Thoracic aorta (tissue), 2 donors: ENCODE results near the gene MBD2. TPM values are rescaled to one million over a fixed set of nuclear protein-coding genes. Genes with fewer than 3 reads are reported as not detected.

ENCODE experiments used
- ATAC-seq: fragments of 150-250 bp; one replicate; pipeline ENCODE4 v1.8.0; 2017; ENCODE audit warnings: low read depth; ENCODE audit not compliant: insufficient number of reproducible peaks, low FRiP score
- DNase-seq: peaks from one replicate; pipeline ENCODE4 v3.0.0-alpha.2; 2020; ENCODE audit warnings: low spot score
- H3K27ac ChIP-seq, 2 donors: fragments of 200-600 bp; sonication (generic); 1 replicate in 1 of 2; 2 replicates in 1 of 2; pipeline ENCODE4 v1.5.1; 2016; ENCODE audit warnings: mild to moderate bottlenecking in 2 of 2, moderate library complexity in 2 of 2
- H3K27me3 ChIP-seq: fragments of 200-600 bp; sonication (generic); replicated peaks from 2 replicates; pipeline ENCODE4 v1.6.0; 2016; ENCODE audit warnings: mild to moderate bottlenecking; ENCODE audit not compliant: insufficient read depth
- H3K36me3 ChIP-seq: fragments of 200-600 bp; sonication (generic); one replicate; pipeline ENCODE4 v1.5.1; 2016
- H3K4me1 ChIP-seq, 2 donors: fragments of 200-600 bp; sonication (generic); 1 replicate in 1 of 2; 2 replicates in 1 of 2; pipeline versions ENCODE4 v1.5.1 to v1.6.0; 2016; ENCODE audit warnings: low read depth in 2 of 2, mild to moderate bottlenecking in 1 of 2; ENCODE audit not compliant: control insufficient read depth in 1 of 2
- H3K4me3 ChIP-seq: fragments of 200-600 bp; sonication (generic); 2 replicates; pipeline ENCODE4 v1.5.1; 2016; ENCODE audit warnings: mild to moderate bottlenecking
- H3K9me3 ChIP-seq: fragments of 200-600 bp; sonication (generic); 2 replicates; pipeline ENCODE4 v1.5.1; 2016
- total RNA-seq, 2 donors: library from RNA; depleted of rRNA; stranded (reverse); fragments of >200 nt; gene quantifications; one replicate each; pipeline versions ENCODE4 v1.1.0 to v1.2.3, GENCODE V29; 2016
- TF ChIP-seq, protein P1 (sequence below): fragments of 200-600 bp; sonication (generic); IDR thresholded peaks from one replicate; pipeline ENCODE4 v1.5.1; 2019; ENCODE audit warnings: antibody characterized with exemption

MBD2 gene
- total RNA-seq, 2 donors from 2014 or later, result 43.5 to 49.3 TPM

DNA sequence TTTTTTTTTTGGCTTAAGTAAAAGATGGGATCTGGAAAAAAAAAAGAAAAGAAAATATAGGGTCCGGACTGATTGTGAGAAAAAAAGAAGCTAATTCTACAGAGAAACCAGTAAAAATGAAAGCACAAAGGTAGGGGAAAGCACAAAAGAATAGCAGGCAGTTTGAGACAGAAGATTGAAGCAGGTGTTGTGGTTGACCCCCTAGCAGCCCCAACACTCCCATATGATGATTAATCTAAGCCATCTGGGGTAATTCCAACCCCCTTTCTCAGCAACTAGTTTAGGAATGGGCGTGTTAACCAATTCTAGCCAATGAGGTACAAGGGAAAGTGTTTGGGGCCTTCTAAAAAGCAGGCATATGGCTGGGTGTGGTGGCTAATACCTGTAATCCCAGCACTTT lies 77.0 kb downstream of the MBD2 start:
- H3K9me3 ChIP-seq, result peaks cover 4% of the 10 kb centered on the region
- H3K4me1 ChIP-seq, result peaks cover 2 to 16% of the 10 kb centered on the region in 2 donors
- no peak for ATAC-seq
- no peak for DNase-seq
- H3K36me3 ChIP-seq, result no peaks in the 10 kb centered on the region
- H3K4me3 ChIP-seq, result no peak overlapping the region
- no peak overlapping the region for H3K27ac ChIP-seq
- H3K27me3 ChIP-seq, result no peaks in the 10 kb centered on the region
- TF ChIP-seq, protein P1, sequence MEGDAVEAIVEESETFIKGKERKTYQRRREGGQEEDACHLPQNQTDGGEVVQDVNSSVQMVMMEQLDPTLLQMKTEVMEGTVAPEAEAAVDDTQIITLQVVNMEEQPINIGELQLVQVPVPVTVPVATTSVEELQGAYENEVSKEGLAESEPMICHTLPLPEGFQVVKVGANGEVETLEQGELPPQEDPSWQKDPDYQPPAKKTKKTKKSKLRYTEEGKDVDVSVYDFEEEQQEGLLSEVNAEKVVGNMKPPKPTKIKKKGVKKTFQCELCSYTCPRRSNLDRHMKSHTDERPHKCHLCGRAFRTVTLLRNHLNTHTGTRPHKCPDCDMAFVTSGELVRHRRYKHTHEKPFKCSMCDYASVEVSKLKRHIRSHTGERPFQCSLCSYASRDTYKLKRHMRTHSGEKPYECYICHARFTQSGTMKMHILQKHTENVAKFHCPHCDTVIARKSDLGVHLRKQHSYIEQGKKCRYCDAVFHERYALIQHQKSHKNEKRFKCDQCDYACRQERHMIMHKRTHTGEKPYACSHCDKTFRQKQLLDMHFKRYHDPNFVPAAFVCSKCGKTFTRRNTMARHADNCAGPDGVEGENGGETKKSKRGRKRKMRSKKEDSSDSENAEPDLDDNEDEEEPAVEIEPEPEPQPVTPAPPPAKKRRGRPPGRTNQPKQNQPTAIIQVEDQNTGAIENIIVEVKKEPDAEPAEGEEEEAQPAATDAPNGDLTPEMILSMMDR, result no peak

DNA sequence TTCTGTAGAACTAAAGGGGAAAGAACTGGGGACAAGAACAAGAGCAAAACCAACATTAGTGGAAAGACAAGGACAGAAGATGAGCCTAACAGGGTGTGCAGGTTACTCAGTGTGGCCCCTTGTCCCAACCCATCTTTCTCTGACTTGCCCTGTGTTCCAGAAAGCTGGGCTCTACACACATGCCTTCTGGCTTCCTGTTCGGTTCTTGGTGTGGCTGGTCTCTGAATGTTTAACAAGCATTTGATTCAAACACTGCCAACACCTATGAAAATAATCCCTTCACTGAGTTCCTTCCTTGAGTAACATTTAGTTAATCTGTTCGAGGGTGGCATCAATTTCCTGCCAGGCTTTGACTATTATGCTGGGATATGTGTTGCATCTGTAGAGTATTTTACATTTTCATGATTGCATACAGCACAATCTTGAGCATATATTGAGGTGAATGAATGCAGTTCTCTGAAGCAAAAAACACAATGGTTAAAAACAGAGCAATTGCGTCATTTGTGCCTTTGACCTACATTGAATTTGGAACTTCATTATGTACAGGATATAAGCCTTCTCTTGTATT lies 83.3 kb downstream of the MBD2 start:
- Histone ChIP-seq H3K27me3 (no peaks in the 10 kb centered on the region), H3K9me3 (peaks cover 4% of the 10 kb centered on the region), H3K27ac (no peak overlapping the region), H3K36me3 (no peaks in the 10 kb centered on the region), H3K4me1 (no peaks in the 10 kb centered on the region), H3K4me3 (no peak overlapping the region)
- DNase-seq, result no peak
- TF ChIP-seq, protein P1, result no peak
- no peak for ATAC-seq

DNA sequence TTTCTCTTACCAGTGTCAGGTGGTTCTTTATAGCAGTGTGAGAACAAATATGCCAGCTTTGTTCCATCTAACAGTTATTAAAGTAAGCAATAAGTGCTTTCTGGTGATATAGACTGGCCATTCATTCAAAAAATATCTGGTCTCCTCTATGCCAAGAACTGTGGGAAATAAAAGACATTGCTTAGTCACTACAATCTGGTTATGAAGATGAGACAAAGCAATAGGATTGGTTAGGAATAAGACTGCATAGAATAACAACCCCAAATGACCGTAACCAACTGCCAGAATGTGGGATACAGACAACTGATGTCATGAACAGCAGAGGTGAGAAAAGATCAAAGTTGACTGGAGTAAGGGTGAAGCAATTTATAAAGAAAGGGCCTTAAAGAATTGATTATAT lies 83.8 kb downstream of the MBD2 start:
- no peak overlapping the region for H3K27ac ChIP-seq
- no peaks in the 10 kb centered on the region for H3K4me1 ChIP-seq
- H3K36me3 ChIP-seq, result no peaks in the 10 kb centered on the region
- no peak overlapping the region for H3K4me3 ChIP-seq
- ATAC-seq (no peak), DNase-seq (no peak)
- H3K9me3 ChIP-seq, result peaks cover 4% of the 10 kb centered on the region
- H3K27me3 ChIP-seq, result no peaks in the 10 kb centered on the region
- TF ChIP-seq, protein P1, result no peak

DNA sequence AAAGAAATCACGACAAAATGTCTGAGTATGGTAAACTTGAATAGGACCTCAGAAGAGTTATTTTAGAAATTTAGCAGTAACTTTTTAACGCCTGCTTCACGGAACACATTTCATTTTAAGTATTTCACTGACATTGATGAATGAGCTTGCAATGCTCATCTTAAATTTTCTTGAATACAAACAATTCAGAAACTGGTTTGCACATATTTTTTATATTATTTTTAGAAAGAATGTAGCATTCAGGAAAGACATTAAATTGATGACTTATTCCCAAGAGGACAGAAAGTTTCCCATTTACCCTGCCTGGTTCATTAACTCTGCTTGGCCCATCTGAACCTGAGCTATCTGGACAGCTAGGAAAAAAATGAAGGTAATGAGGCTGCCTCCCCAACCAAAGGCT lies 89.3 kb downstream of the MBD2 start:
- TF ChIP-seq, protein P1, result no peak
- Histone ChIP-seq H3K27me3 (no peaks in the 10 kb centered on the region), H3K36me3 (no peaks in the 10 kb centered on the region), H3K4me1 (no peaks in the 10 kb centered on the region), H3K9me3 (no peaks in the 10 kb centered on the region), H3K4me3 (no peak overlapping the region), H3K27ac (no peak overlapping the region)
- ATAC-seq, result no peak
- DNase-seq, result no peak

DNA sequence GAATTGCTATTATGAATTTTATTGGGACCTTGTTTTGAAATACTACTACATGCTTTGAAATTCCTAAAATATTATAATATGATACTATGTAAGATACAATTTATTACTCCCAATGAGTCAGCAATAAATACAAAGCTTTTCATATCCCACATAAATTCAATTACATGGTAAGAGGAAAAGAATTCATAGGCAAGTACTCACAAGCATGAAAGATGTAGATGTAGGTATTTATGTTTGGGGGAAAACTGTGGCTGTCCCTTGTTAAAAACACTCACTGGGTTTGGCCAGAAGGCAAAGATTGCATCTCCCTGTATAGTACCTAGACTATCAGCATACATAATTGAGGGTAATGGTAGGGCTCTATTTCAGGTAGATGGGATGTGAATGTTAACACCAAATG lies 90.4 kb downstream of the MBD2 start:
- H3K4me1 ChIP-seq, result no peaks in the 10 kb centered on the region
- H3K36me3 ChIP-seq, result no peaks in the 10 kb centered on the region
- H3K27ac ChIP-seq, result no peak overlapping the region
- no peak for ATAC-seq
- TF ChIP-seq, protein P1, result no peak
- H3K27me3 ChIP-seq, result no peaks in the 10 kb centered on the region
- H3K9me3 ChIP-seq, result no peaks in the 10 kb centered on the region
- H3K4me3 ChIP-seq, result no peak overlapping the region
- no peak for DNase-seq
